Sigmoid colon (tissue), 7 donors: Measurements from ENCODE around the gene CCNE1. TPM values are rescaled to one million over a fixed set of nuclear protein-coding genes. Genes with fewer than 3 reads are reported as not detected.

Experiments
- DNase-seq: peaks from one replicate; pipeline ENCODE4 v3.0.0-alpha.2; 2019
- H3K27ac ChIP-seq, 4 donors: fragments of 200-600 bp; sonication (generic); one replicate each; pipeline ENCODE4 v1.5.1; 2016 to 2019; ENCODE audit warnings: mild to moderate bottlenecking in 1 of 4
- H3K27me3 ChIP-seq, 3 donors: fragments of 200-600 bp; sonication (generic); one replicate each; pipeline ENCODE4 v1.5.1; 2019; ENCODE audit warnings: mild to moderate bottlenecking in 1 of 3
- H3K36me3 ChIP-seq, 4 donors: fragments of 200-600 bp; sonication (generic); one replicate each; pipeline ENCODE4 v1.5.1; 2016 to 2019
- H3K4me1 ChIP-seq, 4 donors: fragments of 200-600 bp; sonication (generic); one replicate each; pipeline ENCODE4 v1.5.1; 2017 to 2019
- H3K4me3 ChIP-seq, 4 donors: fragments of 200-600 bp; sonication (generic); one replicate each; pipeline ENCODE4 v1.5.1; 2017 to 2019; ENCODE audit warnings: mild to moderate bottlenecking in 2 of 4, moderate library complexity in 1 of 4
- H3K9me3 ChIP-seq, 4 donors: fragments of 200-600 bp in 3 of 4; sonication (generic) in 3 of 4; one replicate each; pipeline versions ENCODE4 v1.5.1 to v1.6.1; 2013 to 2019
- EP300 ChIP-seq, 4 donors: sonication (generic); formaldehyde crosslinking; IDR thresholded peaks; one replicate each; pipeline ENCODE4 v1.6.1; 2017; ENCODE audit warnings: antibody characterized with exemption in 4 of 4
- POLR2A ChIP-seq, 2 donors: fragments of 450-650 bp; IDR thresholded peaks; one replicate each; pipeline ENCODE4 v1.6.1; 2016; ENCODE audit warnings: antibody characterized with exemption in 2 of 2, mild to moderate bottlenecking in 2 of 2, moderate library complexity in 2 of 2
- POLR2AphosphoS5 ChIP-seq, 4 donors: sonication (generic); formaldehyde crosslinking; IDR thresholded peaks; one replicate each; pipeline ENCODE4 v1.6.1; 2017; ENCODE audit warnings: antibody characterized with exemption in 4 of 4
- WGBS, 2 donors: extraction: QIAGEN DNeasy Blood & Tissue Kit; methylation state at CpG; one replicate each; pipeline ENCODE4 v1.1.7; 2013; 5-methylcytosine and 5-hydroxymethylcytosine counted together
- intact Hi-C: fragments of 100-400 bp; cut with DNase I; formaldehyde crosslinking; loops from one replicate; pipeline ENCODE4 v1.15.1; 2023
- polyA plus RNA-seq, 3 donors: library from polyadenylated mRNA; stranded (reverse); fragments of 200-250 nt; gene quantifications; one replicate each; pipeline ENCODE4 v1.2.3, GENCODE V29; 2013
- total RNA-seq, 4 donors: library from RNA; depleted of rRNA; stranded (reverse); fragments of >200 nt; gene quantifications; one replicate each; pipeline ENCODE4 v1.1.0, GENCODE V29; 2016
- TF ChIP-seq, protein P1 (sequence below), 4 experiments: fragments of 450-650 bp in 3 of 4; fragments of 200-600 bp in 1 of 4; IDR thresholded peaks; one replicate each; pipeline ENCODE4 v1.5.1; 2016 to 2019; ENCODE audit warnings: antibody characterized with exemption in 4 of 4, mild to moderate bottlenecking in 3 of 4, moderate library complexity in 2 of 4
- donor health status: healthy with polysubstance abuse.
- donor health status: Bipolar disorder and iron deficiency.
- donor health status: healthy.

CCNE1 gene
- total and polyA plus RNA-seq, 7 donors, result 2.3 to 13.8 (median 4.4) TPM

DNA sequence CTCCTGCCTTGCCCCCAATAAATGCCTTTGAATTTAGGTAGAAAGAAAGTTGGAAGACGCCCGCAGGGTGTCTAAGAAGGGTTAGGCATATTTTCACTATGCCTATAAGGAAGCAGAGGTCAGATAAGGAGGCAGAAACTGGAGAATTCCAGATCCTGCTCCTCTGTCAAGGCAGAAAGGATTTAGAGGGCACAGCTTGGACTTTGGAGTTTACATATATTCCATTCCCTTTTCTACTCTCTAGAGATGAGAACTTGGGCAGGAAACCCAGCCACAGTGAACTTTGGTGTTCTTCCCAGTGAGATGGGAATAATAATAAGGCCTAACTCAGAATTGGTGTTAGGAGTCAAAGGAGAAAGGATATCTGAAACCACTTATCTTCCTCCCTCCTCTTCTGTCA is 37.4 kb downstream of the CCNE1 start:
- Histone ChIP-seq H3K4me3 (no peak overlapping the region), H3K9me3 (no peaks in the 10 kb centered on the region), H3K4me1 (peaks cover 0 to 9% (median 8%) of the 10 kb centered on the region in 4 donors), H3K27me3 (no peaks in the 10 kb centered on the region), H3K36me3 (no peaks in the 10 kb centered on the region), H3K27ac (no peak overlapping the region)
- TF ChIP-seq POLR2A (IDR thresholded peaks at IDR 0.05) (no peak), EP300 (IDR thresholded peaks at IDR 0.05) (no peak), POLR2AphosphoS5 (IDR thresholded peaks at IDR 0.05) (no peak)
- TF ChIP-seq, protein P1, sequence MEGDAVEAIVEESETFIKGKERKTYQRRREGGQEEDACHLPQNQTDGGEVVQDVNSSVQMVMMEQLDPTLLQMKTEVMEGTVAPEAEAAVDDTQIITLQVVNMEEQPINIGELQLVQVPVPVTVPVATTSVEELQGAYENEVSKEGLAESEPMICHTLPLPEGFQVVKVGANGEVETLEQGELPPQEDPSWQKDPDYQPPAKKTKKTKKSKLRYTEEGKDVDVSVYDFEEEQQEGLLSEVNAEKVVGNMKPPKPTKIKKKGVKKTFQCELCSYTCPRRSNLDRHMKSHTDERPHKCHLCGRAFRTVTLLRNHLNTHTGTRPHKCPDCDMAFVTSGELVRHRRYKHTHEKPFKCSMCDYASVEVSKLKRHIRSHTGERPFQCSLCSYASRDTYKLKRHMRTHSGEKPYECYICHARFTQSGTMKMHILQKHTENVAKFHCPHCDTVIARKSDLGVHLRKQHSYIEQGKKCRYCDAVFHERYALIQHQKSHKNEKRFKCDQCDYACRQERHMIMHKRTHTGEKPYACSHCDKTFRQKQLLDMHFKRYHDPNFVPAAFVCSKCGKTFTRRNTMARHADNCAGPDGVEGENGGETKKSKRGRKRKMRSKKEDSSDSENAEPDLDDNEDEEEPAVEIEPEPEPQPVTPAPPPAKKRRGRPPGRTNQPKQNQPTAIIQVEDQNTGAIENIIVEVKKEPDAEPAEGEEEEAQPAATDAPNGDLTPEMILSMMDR (IDR thresholded peaks at IDR 0.05), result no peak
- 7 to 60% methylated on average over 2 of the region's 2 CpGs for WGBS, 2 donors
- peak; percentile 9 for DNase-seq
- intact Hi-C loops, result loop anchor here (10.0 kb wide), 1 partner anchor 244 kb away; the partner anchor contains the start of gene POP4

DNA sequence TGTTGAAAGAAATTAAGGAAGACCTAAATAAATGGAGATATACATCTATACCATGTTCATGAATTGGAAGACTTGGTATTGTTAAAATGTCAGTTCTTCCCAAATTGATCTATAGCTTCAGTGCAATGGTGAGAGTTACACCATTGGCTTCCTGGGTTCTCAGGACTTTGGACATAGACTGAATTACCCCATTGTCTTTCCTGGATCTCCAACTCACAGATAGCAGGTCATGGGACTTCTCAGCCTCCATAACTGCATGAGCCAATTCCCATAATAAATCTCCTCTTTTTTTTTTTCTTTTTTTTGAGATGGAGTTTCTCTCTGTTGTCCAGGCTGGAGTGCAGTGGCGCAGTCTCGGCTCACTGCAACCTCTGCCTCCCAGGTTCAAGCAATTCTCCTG is 38.7 kb downstream of the CCNE1 start:
- H3K4me3 ChIP-seq, result no peak overlapping the region
- no peaks in the 10 kb centered on the region for H3K27me3 ChIP-seq
- no peaks in the 10 kb centered on the region for H3K9me3 ChIP-seq
- intact Hi-C loops, result no loop called here
- H3K36me3 ChIP-seq, result no peaks in the 10 kb centered on the region
- no peak for TF ChIP-seq EP300 (IDR thresholded peaks at IDR 0.05)
- no peak for TF ChIP-seq POLR2A (IDR thresholded peaks at IDR 0.05)
- TF ChIP-seq, protein P1 (IDR thresholded peaks at IDR 0.05), result no peak
- TF ChIP-seq POLR2AphosphoS5 (IDR thresholded peaks at IDR 0.05), result no peak
- WGBS, 2 donors, result 94 to 95% methylated on average over 2 of the region's 2 CpGs
- no peak overlapping the region for H3K27ac ChIP-seq
- DNase-seq, result no peak
- peaks cover 0 to 5% (median 5%) of the 10 kb centered on the region in 4 donors for H3K4me1 ChIP-seq

DNA sequence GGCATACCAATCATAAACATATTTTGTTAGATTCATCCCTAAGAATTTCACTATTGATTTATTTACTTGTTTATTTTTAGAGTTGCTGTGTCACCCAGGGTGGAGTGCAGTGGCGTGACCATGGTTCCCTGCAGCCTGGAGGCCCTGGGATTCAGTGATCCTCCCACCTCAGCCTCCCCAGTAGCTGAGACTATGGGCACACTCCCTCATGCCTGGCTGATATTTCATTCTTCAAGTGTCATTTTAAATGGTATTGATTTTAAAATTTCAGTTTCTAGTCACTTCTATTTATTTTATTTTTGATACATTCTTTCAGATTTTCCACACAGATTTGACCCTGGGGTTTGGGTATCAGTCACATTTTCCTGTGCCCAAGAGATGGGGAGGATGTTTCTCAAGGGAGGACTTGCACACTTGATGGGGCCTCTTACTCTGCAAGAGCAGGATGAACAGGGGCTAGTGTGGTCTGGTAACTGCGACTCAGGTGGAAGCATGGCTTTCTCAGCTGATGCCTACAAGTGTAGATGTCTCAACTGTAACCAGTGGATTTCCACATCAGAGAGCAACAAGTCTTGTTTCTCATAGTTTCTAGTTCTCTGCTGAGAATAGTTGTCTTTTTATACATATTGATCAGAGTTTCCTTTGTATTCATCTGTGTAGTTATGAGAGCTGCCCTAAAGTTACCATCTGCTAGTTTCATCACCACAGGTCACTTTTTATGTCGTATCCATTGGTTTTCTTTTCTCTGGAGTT is 40.2 kb downstream of the CCNE1 start:
- no peak overlapping the region for H3K27ac ChIP-seq
- 79 to 83% methylated on average over 3 of the region's 3 CpGs for WGBS, 2 donors
- no peaks in the 10 kb centered on the region for H3K27me3 ChIP-seq
- no peaks in the 10 kb centered on the region for H3K36me3 ChIP-seq
- H3K9me3 ChIP-seq, result no peaks in the 10 kb centered on the region
- H3K4me3 ChIP-seq, result no peak overlapping the region
- peak; percentile 8 for DNase-seq
- TF ChIP-seq, protein P1 (IDR thresholded peaks at IDR 0.05), result no peak
- no peak for TF ChIP-seq POLR2AphosphoS5 (IDR thresholded peaks at IDR 0.05)
- no peaks in the 10 kb centered on the region for H3K4me1 ChIP-seq
- intact Hi-C loops, result no loop called here

DNA sequence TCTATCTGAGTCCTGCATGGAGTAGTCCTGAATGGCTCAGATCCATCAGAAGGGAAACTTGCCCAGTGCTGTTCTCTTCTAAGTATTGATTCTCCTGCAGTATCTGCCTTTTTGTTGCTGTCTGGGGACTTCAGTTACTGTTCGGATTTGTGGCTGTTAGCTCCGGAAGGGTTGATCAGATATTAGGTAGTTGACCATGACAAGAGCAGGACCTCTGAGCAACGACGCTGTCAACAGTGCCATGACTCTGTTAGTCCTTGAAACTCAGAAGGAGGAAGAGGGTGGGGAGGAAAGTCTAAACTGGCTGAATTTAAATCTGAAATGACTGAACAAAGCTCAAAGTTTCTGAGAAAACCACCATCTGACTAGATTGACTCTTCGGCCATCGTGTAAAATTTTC is 42.2 kb downstream of the CCNE1 start:
- WGBS, 2 donors, result 90 to 92% methylated on average over 6 of the region's 6 CpGs
- TF ChIP-seq POLR2A (IDR thresholded peaks at IDR 0.05) (no peak), POLR2AphosphoS5 (IDR thresholded peaks at IDR 0.05) (no peak), EP300 (IDR thresholded peaks at IDR 0.05) (no peak)
- TF ChIP-seq, protein P1 (IDR thresholded peaks at IDR 0.05), result no peak
- no peak overlapping the region for H3K27ac ChIP-seq
- peaks cover 5 to 11% (median 10%) of the 10 kb centered on the region in 3 donors for H3K27me3 ChIP-seq
- intact Hi-C loops, result no loop called here
- no peaks in the 10 kb centered on the region for H3K9me3 ChIP-seq
- peak; percentile 8 for DNase-seq
- no peaks in the 10 kb centered on the region for H3K36me3 ChIP-seq
- no peaks in the 10 kb centered on the region for H3K4me1 ChIP-seq
- H3K4me3 ChIP-seq, result no peak overlapping the region
